ENCODE measurements around the gene MIF4GD.
"Not testable (repeated sequence)": the region's sequence is repeated elsewhere in the genome, so short reads cannot be mapped to it uniquely, and the experiment has no call there.

Gene MIF4GD

DNA sequence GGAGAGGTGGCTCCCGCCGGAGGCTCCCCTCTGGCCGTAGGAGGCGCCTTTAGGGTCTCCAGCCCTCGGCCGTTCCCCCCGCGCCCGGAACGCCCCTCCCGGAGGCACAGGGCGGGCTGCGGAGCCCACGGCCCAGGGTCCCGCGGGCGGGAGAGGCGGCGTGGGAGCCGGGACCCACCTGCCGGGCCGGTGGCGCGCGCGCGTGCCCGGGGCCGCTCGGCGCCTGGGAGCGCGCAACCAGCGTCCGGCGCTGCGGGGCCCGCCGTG is at the start of gene MIF4GD:
TSS of gene MIF4GD (minus strand) at position 266 of the 267 bp plus-strand sequence. CDS start 1,036 bp downstream, outside the sequence.
- DNase-seq (ENCODE audit: low read depth in 2 of 2), result no peak

DNA sequence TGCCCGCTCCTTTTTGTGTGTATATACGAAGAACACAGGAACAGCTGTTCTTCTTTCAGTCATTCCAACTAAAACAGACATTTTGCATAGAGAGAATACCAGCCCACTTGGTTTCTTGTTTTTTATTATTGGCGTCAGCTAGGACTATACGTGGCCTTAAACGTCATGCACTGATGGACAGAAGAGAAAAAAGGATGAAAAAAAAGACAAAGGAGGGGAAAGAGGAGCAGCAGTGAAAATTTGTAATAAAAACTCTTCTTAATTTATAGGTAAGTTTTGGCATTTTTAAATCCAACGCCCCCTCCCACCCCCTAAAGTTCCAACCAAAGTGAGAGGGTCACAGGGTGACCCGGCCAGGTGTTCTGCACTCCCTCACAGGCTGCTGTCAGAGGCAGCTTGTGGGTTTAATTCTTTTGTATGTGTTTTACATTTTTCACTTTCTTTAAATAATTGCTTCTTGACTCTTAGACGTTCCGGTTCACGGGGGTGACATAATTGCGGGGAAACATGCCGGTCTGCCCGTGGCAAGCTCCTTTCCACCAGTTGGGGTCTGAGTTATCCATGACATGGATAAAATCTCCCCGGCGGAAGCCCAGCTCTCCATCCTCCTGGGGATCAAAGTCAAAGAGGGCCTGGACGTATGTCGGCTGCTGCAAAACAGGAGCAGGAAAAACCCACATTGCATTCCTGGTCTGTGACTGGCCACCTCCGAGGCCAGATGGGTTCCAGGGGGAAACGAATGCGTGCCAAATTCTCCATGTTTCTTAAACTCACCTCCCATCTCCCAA is 49.1 kb upstream of the MIF4GD start:
- peak; percentile 54 to 58 for DNase-seq (ENCODE audit: low read depth in 2 of 2)

- DNase-seq (ENCODE audit: low read depth in 2 of 2), result no peak
These were observed 47.7 kb upstream of the MIF4GD start for GRCh38 chr17:75318615-75319222.

- no peak for DNase-seq (ENCODE audit: low read depth in 2 of 2)
These were observed 47.2 kb upstream of the MIF4GD start for GRCh38 chr17:75318211-75318610.

GRCh38 chr17:75317671-75318070 is 46.6 kb upstream of the MIF4GD start:
- DNase-seq (ENCODE audit: low read depth in 2 of 2), result no peak

DNA sequence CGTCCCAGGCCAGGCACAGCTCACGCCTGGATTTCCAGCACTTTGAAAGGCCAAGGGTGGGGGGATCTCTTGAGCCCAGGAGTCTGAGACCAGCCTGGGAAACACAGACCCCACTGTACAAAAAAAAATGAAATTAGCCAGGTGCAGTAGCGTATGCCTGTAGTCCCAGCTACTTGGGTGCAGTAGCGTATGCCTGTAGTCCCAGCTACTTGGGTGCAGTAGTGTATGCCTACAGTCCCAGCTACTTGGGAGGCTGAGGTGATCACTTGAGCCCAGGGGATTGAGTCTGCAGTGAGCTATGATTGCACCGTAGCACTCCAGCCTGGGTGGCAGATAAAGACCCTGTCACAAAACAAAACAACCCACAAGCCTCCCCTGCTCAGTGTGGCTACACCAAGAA is 45.2 kb upstream of the MIF4GD start:
- DNase-seq (ENCODE audit: low read depth in 2 of 2), result no peak

- DNase-seq (ENCODE audit: low read depth in 2 of 2), result no peak
These were observed 44.7 kb upstream of the MIF4GD start for GRCh38 chr17:75315541-75316243.

GRCh38 chr17:75313941-75314551 is 43.0 kb upstream of the MIF4GD start:
- peak in 1 of 2 experiments; percentile 6 for DNase-seq (ENCODE audit: low read depth in 2 of 2)

- DNase-seq (ENCODE audit: low read depth in 2 of 2), result no peak
These were observed 38.0 kb upstream of the MIF4GD start for GRCh38 chr17:75308732-75309629.

- no peak for DNase-seq (ENCODE audit: low read depth in 2 of 2)
These were observed 37.1 kb upstream of the MIF4GD start for GRCh38 chr17:75307957-75308731.

DNA sequence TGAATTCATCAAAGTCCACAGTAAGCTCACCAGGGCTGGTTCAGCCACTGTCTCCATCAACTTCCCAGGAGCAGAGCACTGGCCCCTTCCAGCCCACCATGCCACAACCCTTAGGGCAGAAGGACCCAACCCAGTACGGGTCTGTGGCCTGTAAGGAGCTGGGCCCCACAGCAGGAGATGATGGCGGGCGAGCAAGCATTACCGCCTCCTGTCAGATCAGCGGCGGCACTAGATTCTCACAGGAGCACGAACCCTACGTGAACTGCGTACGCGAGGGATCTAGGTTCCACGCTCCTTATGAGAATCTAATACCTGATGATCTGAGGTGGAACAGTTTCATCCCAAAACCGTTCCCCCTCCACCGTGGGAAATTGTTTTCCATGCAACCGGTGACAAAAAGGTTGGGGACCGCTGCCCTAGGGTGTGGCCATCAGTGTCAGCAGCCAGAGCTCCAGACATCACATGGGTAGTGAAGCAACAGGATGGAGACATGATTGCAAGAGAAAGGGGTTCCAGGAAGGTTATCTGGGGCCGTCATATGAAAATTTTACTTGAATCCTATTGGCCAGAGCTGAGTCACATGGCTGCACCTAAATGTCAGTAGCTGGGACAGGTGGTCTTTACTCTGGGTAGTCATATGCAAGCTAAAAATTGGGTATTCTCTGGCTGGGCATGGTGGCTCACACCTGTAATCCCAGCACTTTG is 30.6 kb upstream of the MIF4GD start:
- no peak for DNase-seq (ENCODE audit: low read depth in 2 of 2)

GRCh38 chr17:75301049-75301448 is 30.0 kb upstream of the MIF4GD start:
- no peak for DNase-seq (ENCODE audit: low read depth in 2 of 2)

DNA sequence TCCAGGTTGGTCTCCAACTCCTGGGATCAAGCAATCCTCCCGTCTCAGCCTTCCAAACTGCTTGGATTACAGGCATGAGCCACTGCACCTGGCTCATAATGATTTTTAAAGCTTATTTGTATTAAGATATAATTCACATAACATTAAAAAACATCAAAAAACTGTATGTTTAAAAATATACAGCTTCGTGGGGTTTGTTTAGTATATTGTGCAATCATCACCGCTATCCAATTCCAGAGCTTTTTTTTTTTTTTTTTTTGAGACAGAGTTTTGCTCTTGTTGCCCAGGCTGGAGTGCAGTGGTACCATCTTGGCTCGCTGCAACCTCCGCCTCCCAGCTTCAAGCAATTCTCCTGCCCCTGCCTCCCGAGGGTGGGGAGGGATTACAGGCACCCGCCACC is 29.2 kb upstream of the MIF4GD start:
- DNase-seq (ENCODE audit: low read depth in 2 of 2), result no peak

DNA sequence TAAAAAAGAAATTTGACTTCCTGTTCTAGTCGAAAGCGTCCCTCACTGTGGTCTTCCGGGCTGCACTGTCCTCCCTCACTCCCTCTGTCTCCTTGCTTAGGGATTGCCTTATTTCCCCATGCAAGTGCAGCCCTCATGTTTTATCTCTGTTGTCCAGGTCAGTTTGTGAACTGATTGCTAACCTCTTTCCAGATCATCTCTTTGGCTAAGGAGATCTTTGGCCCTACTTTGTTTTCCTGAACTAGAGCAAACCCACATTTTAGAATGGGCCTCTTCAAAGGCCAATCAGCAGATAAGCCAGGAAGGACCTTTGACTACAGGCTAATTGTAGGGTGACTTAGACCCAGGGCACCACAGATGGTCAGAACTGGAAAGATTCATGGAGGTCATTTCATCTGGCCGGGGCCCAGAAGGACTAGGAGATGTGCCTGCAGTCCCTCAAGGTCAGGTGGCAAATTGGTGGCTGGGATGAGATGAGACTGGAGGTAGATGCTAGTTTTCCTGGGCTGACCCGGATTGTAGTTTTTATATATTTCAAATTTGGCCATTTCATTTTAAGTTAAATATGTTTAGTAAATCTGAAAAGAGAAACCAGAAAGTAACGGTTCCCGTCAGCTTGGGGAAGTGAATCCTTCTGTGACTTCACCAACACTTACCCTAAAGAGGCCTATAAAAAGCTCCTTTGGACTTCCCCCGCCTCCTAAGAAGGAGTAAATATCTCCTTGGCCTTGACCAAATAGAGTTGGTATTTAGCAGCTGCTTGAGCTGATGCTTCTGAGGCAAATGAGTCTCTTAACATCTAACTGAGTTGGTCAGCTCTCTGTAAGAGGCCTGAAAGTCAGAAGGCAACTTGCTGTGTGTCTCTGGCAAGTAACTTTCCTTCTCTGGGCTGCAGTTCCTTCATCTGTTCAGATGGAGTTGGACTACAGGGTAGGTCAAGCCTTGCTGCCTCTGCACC is 24.4 kb upstream of the MIF4GD start:
- no peak for DNase-seq (ENCODE audit: low read depth in 2 of 2)

DNA sequence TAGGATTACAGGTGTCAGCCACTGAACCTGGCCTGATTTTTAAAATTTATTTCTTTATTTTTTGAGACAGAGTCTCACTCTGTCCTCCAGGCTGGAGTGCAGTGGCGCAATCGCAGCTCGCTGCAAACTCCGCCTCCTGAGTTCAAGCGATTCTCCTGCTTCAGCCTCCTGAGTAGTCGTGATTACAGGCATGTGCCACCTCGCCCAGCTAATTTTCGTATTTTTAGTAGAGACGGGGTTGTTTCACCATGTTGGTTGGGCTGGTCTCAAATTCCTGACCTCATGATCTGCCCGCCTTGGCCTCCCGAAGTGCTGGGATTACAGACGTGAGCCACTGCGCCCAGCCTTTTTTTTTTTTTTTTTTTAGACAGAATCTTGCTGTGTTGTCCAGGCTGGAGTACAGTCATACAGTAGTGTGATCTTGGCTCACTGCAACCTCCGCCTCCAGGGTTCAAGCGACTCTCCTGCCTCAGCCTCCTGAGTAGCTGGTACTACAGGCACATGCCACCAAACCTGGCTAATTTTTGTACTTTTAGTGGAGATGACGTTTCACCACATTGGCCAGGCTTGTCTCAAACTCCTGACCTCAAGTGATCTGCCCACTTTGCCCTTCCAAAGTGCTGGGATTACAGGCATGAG is 21.9 kb upstream of the MIF4GD start:
- DNase-seq (ENCODE audit: low read depth in 2 of 2), result not testable (repeated sequence)

- DNase-seq (ENCODE audit: low read depth in 2 of 2), result no peak
These were observed 18.9 kb upstream of the MIF4GD start for GRCh38 chr17:75289832-75290337.

GRCh38 chr17:75289115-75289831 is 18.2 kb upstream of the MIF4GD start, which contains the start of gene SLC25A19:
Gene SLC25A19 (minus strand): TSS chr17:75289433. CDS start chr17:75286764, 2,669 bp downstream.
- peak; percentile 95 for DNase-seq (ENCODE audit: low read depth in 2 of 2)

- no peak for DNase-seq (ENCODE audit: low read depth in 2 of 2)
These were observed 17.7 kb upstream of the MIF4GD start for GRCh38 chr17:75288770-75289114.
